ENCODE results near the gene ZDHHC12. TPM values are rescaled to one million over a fixed set of nuclear protein-coding genes. Genes with fewer than 3 reads are reported as not detected.
A peak's percentile ranks its signal among the peaks of the same experiment; 100 is the strongest.

The ZDHHC12 gene
- total RNA-seq, 1 experiment from 2014 or later = 35.0 TPM

DNA sequence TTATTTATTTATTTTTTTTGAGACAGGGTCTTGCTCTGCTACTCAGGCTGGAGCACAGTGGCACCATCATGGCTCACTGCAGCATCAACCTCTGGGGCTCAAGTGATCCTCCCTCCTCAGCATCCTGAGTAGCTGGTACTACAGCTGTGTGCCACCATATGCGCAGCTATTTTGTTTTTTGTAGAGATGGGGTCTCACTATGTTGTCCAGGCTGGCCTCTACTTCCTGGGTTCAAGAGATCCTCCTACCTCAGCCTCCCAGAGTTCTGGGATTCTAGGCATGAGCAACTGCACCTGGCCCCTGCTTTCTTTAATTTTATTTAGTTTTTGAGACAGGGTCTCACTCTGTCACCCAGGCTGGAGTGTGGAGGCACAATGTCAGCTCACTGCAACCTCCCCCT lies 19.5 kb upstream of the ZDHHC12 start:
- Histone ChIP-seq H3K4me3 (no peak overlapping the region), H3K9me3 (replicated peaks) (no peaks in the 10 kb centered on the region; the same call in 1 of the 2 replicates), H3K27ac (no peak overlapping the region), H3K36me3 (0 out of 2 replicates have a peak, but pooled peaks cover 2% of the 10 kb centered on the region), H3K4me1 (peaks cover 6% of the 10 kb centered on the region; the same call in 1 of the 2 replicates), H3K27me3 (no peaks in the 10 kb centered on the region)
- DNase-seq = no peak

DNA sequence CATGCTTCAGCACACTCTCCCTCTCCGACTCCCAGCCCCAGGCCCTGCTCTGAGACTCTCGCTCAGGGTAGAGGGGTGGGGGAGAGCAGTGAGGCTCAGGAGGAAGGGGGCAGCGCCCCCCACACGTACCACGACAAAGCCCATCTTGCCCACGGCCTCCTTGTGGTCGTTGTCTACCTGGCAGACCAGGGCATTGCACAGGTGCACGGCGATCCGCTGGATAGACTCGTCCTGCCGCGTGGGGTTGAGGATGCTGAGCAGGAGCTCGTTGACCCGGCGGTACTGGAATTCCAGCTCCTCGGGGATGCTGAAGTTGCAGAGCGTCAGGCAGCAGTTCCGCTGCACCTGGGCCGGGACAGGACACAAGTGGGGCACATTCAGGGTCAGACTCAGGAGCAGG lies 18.5 kb upstream of the ZDHHC12 start:
- H3K27ac ChIP-seq = no peak overlapping the region
- DNase-seq = no peak
- 0 out of 2 replicates have a peak, but pooled peaks cover 2% of the 10 kb centered on the region for H3K36me3 ChIP-seq
- no peaks in the 10 kb centered on the region; the same call in 1 of the 2 replicates for H3K9me3 ChIP-seq (replicated peaks)
- peaks cover 2% of the 10 kb centered on the region; the same call in 1 of the 2 replicates for H3K4me1 ChIP-seq
- H3K27me3 ChIP-seq = no peaks in the 10 kb centered on the region
- no peak overlapping the region for H3K4me3 ChIP-seq

DNA sequence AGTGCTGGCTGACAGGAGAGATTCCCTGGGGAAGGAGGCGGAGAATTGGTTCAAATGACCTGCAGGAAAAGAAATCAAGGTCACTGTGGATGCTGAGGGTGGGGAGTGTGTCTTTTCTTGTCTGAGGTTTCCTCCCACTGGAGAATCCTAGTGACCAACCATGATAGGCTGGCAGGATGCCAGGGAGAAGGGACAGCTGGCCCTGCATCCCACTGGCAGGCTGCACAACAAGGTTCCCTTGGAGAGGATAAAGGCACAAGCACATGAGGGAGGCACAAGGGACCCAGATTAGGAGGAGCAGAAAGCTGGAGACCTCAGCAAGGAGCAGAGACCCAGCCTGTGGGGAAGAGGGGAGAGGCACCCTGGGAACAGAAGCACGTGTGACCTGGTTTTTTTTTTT lies 11.4 kb upstream of the ZDHHC12 start:
- Histone ChIP-seq H3K27me3 (no peaks in the 10 kb centered on the region), H3K4me1 (peaks cover 5% of the 10 kb centered on the region; the same call in 1 of the 2 replicates), H3K4me3 (no peak overlapping the region), H3K27ac (peak overlapping the region; percentile 19; the same call in 1 of the 2 replicates), H3K36me3 (no peaks in the 10 kb centered on the region), H3K9me3 (replicated peaks) (no peaks in the 10 kb centered on the region)
- peak; percentile 71 to 79 for DNase-seq

DNA sequence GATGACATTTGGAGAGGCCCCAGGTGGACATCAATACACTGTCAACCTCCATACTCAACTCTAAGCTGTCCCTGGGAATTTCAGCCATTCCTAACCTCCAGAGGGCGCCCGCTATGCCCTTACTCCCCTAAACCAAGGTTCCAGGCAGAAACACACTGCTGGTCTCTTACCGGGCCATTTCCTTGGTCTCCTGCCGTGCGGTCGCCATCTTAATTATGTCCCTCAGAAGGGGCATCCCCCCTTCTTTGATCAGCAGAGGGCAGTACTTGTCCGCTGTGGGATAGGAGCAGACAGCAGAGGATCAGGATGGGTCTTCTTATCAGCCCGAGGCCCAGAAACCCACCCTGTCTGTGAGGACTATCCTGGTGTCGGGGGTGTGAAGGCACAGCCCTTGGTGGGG lies 9.3 kb upstream of the ZDHHC12 start:
- H3K4me3 ChIP-seq = no peak overlapping the region
- no peaks in the 10 kb centered on the region for H3K9me3 ChIP-seq (replicated peaks)
- peak; percentile 93 to 97 for DNase-seq
- H3K27me3 ChIP-seq = no peaks in the 10 kb centered on the region
- H3K4me1 ChIP-seq = peaks cover 5% of the 10 kb centered on the region; the same call in 1 of the 2 replicates
- H3K36me3 ChIP-seq = no peaks in the 10 kb centered on the region
- no peak overlapping the region for H3K27ac ChIP-seq

DNA sequence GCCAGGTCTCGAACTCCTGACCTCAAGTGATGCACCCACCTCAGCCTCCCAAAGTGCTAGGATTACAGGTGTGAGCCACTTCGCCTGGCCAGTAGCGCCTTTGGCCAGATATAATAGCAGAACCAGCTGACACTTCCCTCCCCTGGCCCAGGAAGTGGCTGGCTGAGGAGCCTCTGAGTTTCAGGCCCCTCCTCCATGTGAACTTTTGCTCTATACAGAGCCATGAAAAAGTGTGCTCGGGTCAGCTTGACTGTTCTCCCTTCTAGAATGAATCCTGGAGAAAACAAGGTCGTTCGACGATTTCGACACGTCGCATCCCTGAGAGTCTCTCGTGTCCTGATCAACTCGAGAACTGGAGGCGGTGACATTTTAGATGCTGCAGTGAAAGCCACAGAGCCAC lies 8.6 kb upstream of the ZDHHC12 start:
- no peak overlapping the region for H3K4me3 ChIP-seq
- H3K27me3 ChIP-seq = no peaks in the 10 kb centered on the region
- no peaks in the 10 kb centered on the region for H3K36me3 ChIP-seq
- H3K9me3 ChIP-seq (replicated peaks) = no peaks in the 10 kb centered on the region
- H3K27ac ChIP-seq = no peak overlapping the region
- peaks cover 5% of the 10 kb centered on the region; the same call in 1 of the 2 replicates for H3K4me1 ChIP-seq
- DNase-seq = no peak

DNA sequence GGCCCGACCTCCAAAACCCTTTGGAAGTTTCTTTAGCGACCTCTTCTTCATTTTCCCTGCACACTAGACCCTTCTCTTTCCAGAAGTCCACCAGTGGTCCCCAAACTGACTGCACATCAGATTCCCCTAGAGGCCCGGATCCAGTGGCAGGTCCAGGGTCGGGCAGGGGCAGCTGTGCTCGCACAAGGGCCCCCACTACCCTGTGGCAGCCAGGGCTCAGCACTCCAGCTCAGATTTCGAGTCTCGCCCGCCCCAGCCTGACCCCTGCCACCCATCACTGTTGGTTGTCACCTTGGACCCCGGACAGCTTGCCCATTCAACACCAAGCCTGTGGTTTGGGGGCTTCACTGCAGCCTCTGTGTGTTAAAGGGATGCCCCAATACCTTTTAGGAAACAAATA lies 7.8 kb upstream of the ZDHHC12 start:
- no peaks in the 10 kb centered on the region for H3K36me3 ChIP-seq
- no peaks in the 10 kb centered on the region for H3K27me3 ChIP-seq
- H3K9me3 ChIP-seq (replicated peaks) = no peaks in the 10 kb centered on the region
- peaks cover 5% of the 10 kb centered on the region; the same call in 1 of the 2 replicates for H3K4me1 ChIP-seq
- H3K27ac ChIP-seq = no peak overlapping the region
- DNase-seq = no peak
- no peak overlapping the region for H3K4me3 ChIP-seq

DNA sequence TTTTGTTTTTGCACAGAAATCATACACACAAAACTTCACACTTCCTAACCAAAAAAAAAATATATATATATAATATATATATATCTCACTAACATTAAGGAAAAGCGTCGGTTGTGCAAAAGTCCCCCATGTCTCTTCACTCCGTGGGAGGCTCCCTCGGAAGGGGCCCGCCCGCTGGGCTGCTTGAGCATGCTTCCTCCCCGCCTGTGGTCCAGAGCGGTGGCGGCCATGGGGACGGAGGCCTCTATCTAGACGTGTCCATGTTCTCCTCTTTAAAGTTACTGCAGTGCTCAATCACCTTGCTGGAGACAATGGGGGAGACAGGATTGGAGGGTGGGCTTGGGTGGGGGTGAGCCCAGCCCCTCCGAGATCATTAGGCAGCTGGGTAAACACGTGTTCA lies 7.2 kb upstream of the ZDHHC12 start:
- Histone ChIP-seq H3K36me3 (no peaks in the 10 kb centered on the region), H3K4me3 (no peak overlapping the region), H3K27ac (no peak overlapping the region), H3K27me3 (no peaks in the 10 kb centered on the region), H3K4me1 (peaks cover 5% of the 10 kb centered on the region; the same call in 1 of the 2 replicates), H3K9me3 (replicated peaks) (no peaks in the 10 kb centered on the region)
- DNase-seq = no peak

- no peaks in the 10 kb centered on the region; the same call in 1 of the 2 replicates for H3K4me1 ChIP-seq
- H3K4me3 ChIP-seq = no peak overlapping the region
- H3K9me3 ChIP-seq (replicated peaks) = no peaks in the 10 kb centered on the region
- no peak overlapping the region for H3K27ac ChIP-seq
- DNase-seq = no peak
- H3K36me3 ChIP-seq = no peaks in the 10 kb centered on the region
- H3K27me3 ChIP-seq = no peaks in the 10 kb centered on the region
Observed at GRCh38 chr9:128729766-128730517, 6.0 kb upstream of the ZDHHC12 start.

DNA sequence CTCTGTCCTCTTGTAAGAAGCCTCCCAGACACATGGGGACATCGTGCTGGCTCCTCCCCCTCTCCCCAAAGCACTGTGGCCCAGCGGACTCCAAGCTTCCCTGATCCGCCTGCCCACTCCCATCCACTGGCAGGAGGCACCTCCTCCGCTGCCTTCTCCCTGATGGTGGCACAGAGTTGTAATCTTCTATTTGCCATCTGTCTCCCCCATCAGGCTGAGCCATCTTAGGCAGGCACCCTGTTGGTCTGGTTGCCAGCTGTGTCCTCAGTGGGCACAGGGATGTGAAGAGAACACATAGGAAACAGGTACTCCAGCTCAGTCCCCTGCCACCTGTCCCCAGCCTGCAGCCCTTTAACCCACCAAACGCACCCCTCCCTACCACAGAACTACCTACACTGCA lies 5.4 kb upstream of the ZDHHC12 start:
- Histone ChIP-seq H3K27me3 (no peaks in the 10 kb centered on the region), H3K9me3 (replicated peaks) (no peaks in the 10 kb centered on the region), H3K4me3 (no peak overlapping the region), H3K27ac (no peak overlapping the region), H3K36me3 (no peaks in the 10 kb centered on the region), H3K4me1 (no peaks in the 10 kb centered on the region; the same call in 1 of the 2 replicates)
- no peak for DNase-seq

- Histone ChIP-seq H3K4me1 (peaks cover 2% of the 10 kb centered on the region; the same call in 1 of the 2 replicates), H3K4me3 (no peak overlapping the region), H3K27me3 (no peaks in the 10 kb centered on the region), H3K9me3 (replicated peaks) (no peaks in the 10 kb centered on the region), H3K36me3 (no peaks in the 10 kb centered on the region), H3K27ac (no peak overlapping the region)
- DNase-seq = no peak
Observed at GRCh38 chr9:128728298-128728697, 4.4 kb upstream of the ZDHHC12 start.

- no peaks in the 10 kb centered on the region for H3K27me3 ChIP-seq
- H3K4me3 ChIP-seq = no peak overlapping the region
- H3K9me3 ChIP-seq (replicated peaks) = no peaks in the 10 kb centered on the region
- peaks cover 2% of the 10 kb centered on the region; the same call in 1 of the 2 replicates for H3K4me1 ChIP-seq
- no peaks in the 10 kb centered on the region for H3K36me3 ChIP-seq
- H3K27ac ChIP-seq = no peak overlapping the region
- no peak for DNase-seq
Observed at GRCh38 chr9:128727640-128728248, 3.8 kb upstream of the ZDHHC12 start.

- H3K27ac ChIP-seq = peak overlapping the region; percentile 1; the same call in 1 of the 2 replicates
Observed at GRCh38 chr9:128724744-128725211, 851 bp upstream of the ZDHHC12 start.

GRCh38 chr9:128723352-128723865 lies 518 bp downstream of the ZDHHC12 start:
- DNase-seq = peak in 1 of 2 experiments; percentile 50

More at GRCh38 chr9:128724744-128725211, 851 bp upstream of the ZDHHC12 start:
- Histone ChIP-seq H3K4me3 (peak overlapping the region; percentile 78), H3K36me3 (no peaks in the 10 kb centered on the region), H3K27me3 (no peaks in the 10 kb centered on the region), H3K4me1 (0 out of 2 replicates have a peak, but pooled peaks cover 2% of the 10 kb centered on the region), H3K9me3 (replicated peaks) (no peaks in the 10 kb centered on the region)
- peak; percentile 98 to 99 for DNase-seq

DNA sequence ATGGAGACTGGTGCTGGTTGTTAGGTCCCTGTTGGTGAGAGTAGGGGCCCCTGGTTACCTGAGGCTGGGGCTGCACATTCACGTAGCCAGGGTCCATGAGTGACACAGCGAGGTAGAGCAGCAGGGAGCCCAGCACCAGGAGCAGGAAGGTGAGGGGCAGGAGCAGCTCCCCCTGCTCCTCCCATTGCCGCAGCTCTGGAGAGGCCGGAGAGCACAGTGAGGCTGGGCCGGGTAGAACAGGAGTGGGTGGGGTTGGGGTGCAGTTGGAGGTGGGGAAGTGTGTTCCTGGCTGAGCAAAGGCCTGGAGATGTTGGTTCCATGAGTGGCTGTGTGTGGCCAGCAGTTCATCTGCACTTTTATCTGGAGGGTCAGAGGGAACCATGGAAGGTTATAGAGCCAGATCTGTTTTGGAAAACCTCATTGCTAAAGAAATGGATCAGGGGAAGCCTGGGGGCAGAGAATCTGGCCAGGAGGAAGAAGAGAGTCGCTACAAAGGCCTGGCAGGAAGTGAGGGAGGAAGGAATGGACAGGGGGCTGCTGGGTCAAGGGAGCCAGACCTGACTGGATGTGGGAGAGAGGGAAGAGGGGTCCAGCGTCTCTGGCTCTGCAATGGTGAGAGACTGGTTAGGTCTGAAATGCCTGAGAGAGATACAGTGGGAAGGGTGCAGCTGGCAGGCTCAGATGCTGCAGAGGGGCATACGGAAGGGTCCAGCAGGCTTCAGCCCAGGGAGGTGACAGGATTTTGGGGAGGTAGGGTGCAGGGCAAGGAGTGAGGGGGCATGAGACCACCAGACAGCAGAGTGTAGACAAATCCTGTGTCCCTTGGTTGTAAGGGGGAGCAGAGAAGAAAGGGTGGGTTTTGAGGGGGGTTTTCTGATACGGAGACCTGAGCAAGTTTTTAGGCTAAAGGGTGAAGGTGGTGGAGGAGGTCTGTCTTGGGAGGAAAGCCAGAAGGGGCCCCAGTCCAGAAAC lies 1.3 kb downstream of the ZDHHC12 start:
- peak overlapping the region; percentile 78; the same call in 1 of the 2 replicates for H3K4me3 ChIP-seq
- H3K4me1 ChIP-seq = 0 out of 2 replicates have a peak, but pooled peaks cover 2% of the 10 kb centered on the region
- no peaks in the 10 kb centered on the region for H3K9me3 ChIP-seq (replicated peaks)
- H3K27ac ChIP-seq = no peak overlapping the region
- no peak for DNase-seq
- peaks cover 2% of the 10 kb centered on the region; the same call in 1 of the 2 replicates for H3K36me3 ChIP-seq
- no peaks in the 10 kb centered on the region for H3K27me3 ChIP-seq

More at GRCh38 chr9:128723352-128723865, 518 bp downstream of the ZDHHC12 start:
- Histone ChIP-seq H3K27me3 (no peaks in the 10 kb centered on the region), H3K27ac (peak overlapping the region; percentile 62), H3K36me3 (no peaks in the 10 kb centered on the region), H3K4me1 (0 out of 2 replicates have a peak, but pooled peaks cover 2% of the 10 kb centered on the region), H3K4me3 (peak overlapping the region; percentile 78), H3K9me3 (replicated peaks) (no peaks in the 10 kb centered on the region)
